Transverse colon (tissue), 4 donors: ENCODE measurements around the gene NUMA1. TPM values are rescaled to one million over a fixed set of nuclear protein-coding genes. Genes with fewer than 3 reads are reported as not detected.

Source experiments
- DNase-seq: peaks from one replicate; pipeline ENCODE4 v3.0.0-alpha.2; 2019
- H3K27ac ChIP-seq, 4 donors: fragments of 200-600 bp; sonication (generic); 2 replicates each; pipeline ENCODE4 v1.5.1; 2016 to 2018; ENCODE audit warnings: inconsistent platforms in 4 of 4
- H3K27me3 ChIP-seq: fragments of 200-600 bp; sonication (generic); 2 replicates; pipeline ENCODE4 v1.5.1; 2017; ENCODE audit warnings: inconsistent platforms
- H3K36me3 ChIP-seq, 4 donors: fragments of 200-600 bp; sonication (generic); 2 replicates each; pipeline ENCODE4 v1.5.1; 2017 to 2019; ENCODE audit warnings: inconsistent platforms in 4 of 4
- H3K4me1 ChIP-seq, 4 donors: fragments of 200-600 bp; sonication (generic); 2 replicates each; pipeline ENCODE4 v1.5.1; 2017 to 2020; ENCODE audit warnings: inconsistent platforms in 4 of 4
- H3K4me3 ChIP-seq, 4 donors: fragments of 200-600 bp; sonication (generic); 1 replicate in 1 of 4; 2 replicates in 3 of 4; pipeline versions ENCODE4 v1.5.1 to v1.6.1; 2017 to 2019; ENCODE audit warnings: inconsistent platforms in 4 of 4
- H3K9me3 ChIP-seq, 2 donors: fragments of 200-600 bp; sonication (generic); 2 replicates each; pipeline ENCODE4 v1.5.1; 2017 to 2019; ENCODE audit warnings: inconsistent platforms in 2 of 2
- CTCF ChIP-seq, 5 experiments: fragments of 200-600 bp in 3 of 5; fragments of 450-650 bp in 2 of 5; sonication (generic) in 3 of 5; IDR thresholded peaks; 1 replicate in 2 of 5; 2 replicates in 3 of 5; pipeline ENCODE4 v1.5.1; 2016 to 2017; ENCODE audit warnings: antibody characterized with exemption in 5 of 5, inconsistent platforms in 3 of 5, mild to moderate bottlenecking in 2 of 5, moderate library complexity in 1 of 5
- EP300 ChIP-seq: sonication (generic); formaldehyde crosslinking; IDR thresholded peaks from one replicate; pipeline ENCODE4 v1.6.1; 2017; ENCODE audit warnings: antibody characterized with exemption, low read depth
- POLR2A ChIP-seq: fragments of 450-650 bp; IDR thresholded peaks from one replicate; pipeline ENCODE4 v1.6.1; 2016; ENCODE audit warnings: antibody characterized with exemption, mild to moderate bottlenecking, moderate library complexity
- POLR2AphosphoS5 ChIP-seq, 3 donors: sonication (generic); formaldehyde crosslinking; IDR thresholded peaks; one replicate each; pipeline ENCODE4 v1.6.1; 2016; ENCODE audit warnings: antibody characterized with exemption in 3 of 3
- WGBS, 2 donors: methylation state at CpG; one replicate each; pipeline ENCODE4 v1.1.5; 2018; ENCODE audit warnings: low coverage in 1 of 2; 5-methylcytosine and 5-hydroxymethylcytosine counted together
- in situ Hi-C, 4 donors: fragments of 200-750 bp; cut with MboI; loops; one replicate each; pipeline versions ENCODE4 v1.15.0 to v1.15.1; 2017; ENCODE audit warnings: low sequenced_read_pairs in 3 of 4, low pct_ligation_motif_present in 1 of 4, low pct_unique_long_range_greater_than_20kb in 1 of 4
- intact Hi-C: fragments of 100-400 bp; cut with DNase I; formaldehyde crosslinking; loops from one replicate; pipeline ENCODE4 v1.15.1; 2023; ENCODE audit warnings: low total_unique reads
- small RNA-seq, 4 donors: library from RNA; depleted of rRNA; stranded (forward); fragments of <200 nt; gene quantifications; one replicate each; pipeline ENCODE3, GENCODE V24; 2016
- total RNA-seq, 4 donors: library from RNA; depleted of rRNA; stranded (reverse); fragments of >200 nt; gene quantifications; one replicate each; pipeline ENCODE4 v1.1.0, GENCODE V29; 2016

Gene NUMA1
- total RNA-seq, 4 donors from 2014 or later: 323 to 520 (median 419) TPM

DNA sequence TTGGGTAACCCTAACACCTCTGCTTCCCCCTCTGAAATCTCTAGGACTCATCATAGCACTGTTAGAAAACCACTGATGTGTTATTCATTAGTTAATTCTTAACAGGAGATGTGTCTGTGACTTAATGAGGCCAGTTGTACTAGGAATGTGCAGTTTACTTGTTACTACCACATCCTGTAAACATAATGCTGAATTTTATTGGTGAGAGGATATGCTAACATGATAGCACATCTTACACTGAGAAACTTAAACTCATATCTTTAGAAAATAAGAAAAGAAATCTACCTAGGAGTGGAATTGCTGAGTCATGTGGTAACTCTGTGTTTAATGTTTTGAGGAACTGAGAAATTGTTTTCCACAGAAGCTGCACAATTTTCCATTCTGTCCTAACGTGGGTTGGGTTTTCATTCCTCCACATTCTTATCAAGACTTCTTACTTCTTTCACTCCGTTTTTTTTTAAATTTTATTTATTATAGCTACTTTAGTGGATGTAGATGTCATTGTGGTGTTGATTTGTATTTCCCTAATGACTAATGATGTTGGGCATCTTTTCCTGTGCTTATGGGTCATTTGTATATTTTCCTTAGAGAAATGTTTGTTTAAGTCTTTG, 117.8 kb downstream of the NUMA1 start:
- WGBS, 2 donors: 49 to 62% methylated on average over 2 of the region's 2 CpGs
- Histone ChIP-seq H3K27ac (peak overlapping the region in 3 of 4 donors; percentile 17 to 36 (median 19)), H3K4me3 (no peak overlapping the region), H3K9me3 (no peaks in the 10 kb centered on the region), H3K27me3 (no peaks in the 10 kb centered on the region), H3K4me1 (peaks cover 0 to 6% (median 0%) of the 10 kb centered on the region in 4 donors), H3K36me3 (peaks cover 0 to 12% (median 2%) of the 10 kb centered on the region in 4 donors)
- DNase-seq: no peak
- TF ChIP-seq POLR2A (no peak), POLR2AphosphoS5 (IDR thresholded peaks at IDR 0.05) (no peak), EP300 (no peak), CTCF (IDR thresholded peaks at IDR 0.05) (no peak)
- in situ Hi-C loops: no loop called here
- intact Hi-C loops: no loop called here

DNA sequence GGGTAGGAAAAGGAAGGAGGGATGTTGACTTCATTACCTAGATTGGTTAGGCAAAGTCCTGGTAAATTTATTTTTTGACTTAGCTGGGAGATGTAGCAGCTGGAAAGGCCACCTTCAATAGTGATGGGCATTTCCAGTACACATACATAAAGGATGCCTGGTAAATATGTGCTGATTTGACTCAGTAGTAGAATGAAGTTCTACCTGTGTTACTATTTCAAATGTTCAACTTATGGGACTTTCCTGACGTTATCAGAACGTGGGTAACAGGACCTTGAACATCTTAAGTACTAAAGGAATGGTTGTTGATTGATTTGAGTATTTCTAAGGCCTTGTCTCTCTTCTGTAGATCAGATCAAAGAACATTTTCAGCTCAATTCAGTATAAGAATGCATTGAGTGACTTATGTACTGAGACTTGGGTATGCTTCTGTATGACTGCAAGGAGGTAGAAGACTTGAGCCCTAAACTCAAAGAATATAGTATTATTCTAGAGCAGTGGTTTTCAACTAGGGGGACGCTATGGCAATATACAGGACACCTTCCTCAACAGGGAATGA, 124.4 kb downstream of the NUMA1 start:
- WGBS, 2 donors: 55 to 69% methylated on average over 3 of the region's 3 CpGs
- in situ Hi-C loops (no loop called here), intact Hi-C loops (no loop called here)
- H3K27me3 ChIP-seq: no peaks in the 10 kb centered on the region
- no peak for DNase-seq
- H3K36me3 ChIP-seq: peaks cover 0 to 4% (median 0%) of the 10 kb centered on the region in 4 donors
- no peak overlapping the region for H3K4me3 ChIP-seq
- H3K4me1 ChIP-seq: no peaks in the 10 kb centered on the region
- H3K27ac ChIP-seq: no peak overlapping the region
- no peaks in the 10 kb centered on the region for H3K9me3 ChIP-seq
- TF ChIP-seq POLR2A (no peak), POLR2AphosphoS5 (IDR thresholded peaks at IDR 0.05) (no peak), CTCF (IDR thresholded peaks at IDR 0.05) (no peak), EP300 (no peak)

Small RNA genes within 50 kb of the gene (small RNA-seq; reads per million reads assigned to genes)
- gene MIR3165 (0 to 0.14 (median 0) reads per million in 4 donors), gene RNU6-72P (0 reads per million in 4 donors)

Other genes starting within 250 kb of the NUMA1 start
- gene DEFB108B, start 247.3 kb downstream of the NUMA1 start, total RNA-seq: not detected
- gene DEFB131B, start 202.1 kb downstream of the NUMA1 start, total RNA-seq: not detected
- 10 to 100 TPM in 3 of 4 donors, 1 to 10 TPM in 1; 7.9 to 68.5 (median 15.6) TPM for gene XNDC1N, start 151.9 kb downstream of the NUMA1 start, total RNA-seq
- gene RNF121, start 151.5 kb downstream of the NUMA1 start, total RNA-seq: 10 to 100 TPM in 3 of 4 donors, 1 to 10 TPM in 1; 9.7 to 38.6 (median 31.4) TPM
- 10 to 100 TPM in 3 of 4 donors, 1 to 10 TPM in 1; 7.4 to 29.9 (median 14.5) TPM for gene IL18BP, start 81.6 kb downstream of the NUMA1 start, total RNA-seq
- gene LRRC51, start 308 bp upstream of the NUMA1 start, total RNA-seq: 10 to 100 TPM in 1 of 4 donors, 1 to 10 TPM in 3; 5.1 to 77.4 (median 6.7) TPM
- 100 to 1,000 TPM in 2 of 4 donors, 10 to 100 TPM in 2; 59.1 to 156 (median 102) TPM for gene LAMTOR1, start 22.8 kb upstream of the NUMA1 start, total RNA-seq
- not detected for gene TOMT, start 25.4 kb upstream of the NUMA1 start, total RNA-seq
- 10 to 100 TPM; 15.1 to 44.5 (median 27.6) TPM for gene ANAPC15, start 32.2 kb upstream of the NUMA1 start, total RNA-seq
- gene FOLR3, start 55.2 kb upstream of the NUMA1 start, total RNA-seq: not detected
- gene FOLR1, start 111.6 kb upstream of the NUMA1 start, total RNA-seq: not detected
- 10 to 100 TPM in 1 of 4 donors, 1 to 10 TPM in 2, not detected in 1; 6.4 to 16.1 (median 8.6) TPM for gene FOLR2, start 136.3 kb upstream of the NUMA1 start, total RNA-seq
- gene INPPL1, start 144.2 kb upstream of the NUMA1 start, total RNA-seq: 100 to 1,000 TPM in 2 of 4 donors, 10 to 100 TPM in 2; 92.8 to 388 (median 157) TPM
- gene PHOX2A, start 163.6 kb upstream of the NUMA1 start, total RNA-seq: 1 to 10 TPM in 1 of 4 donors, under 1 TPM in 3; 0.41 to 2.6 (median 0.70) TPM